Pancreas (tissue), 10 donors: ENCODE data around the gene DEF6. TPM values are rescaled to one million over a fixed set of nuclear protein-coding genes. Genes with fewer than 3 reads are reported as not detected.

Experiments used
- ATAC-seq, 4 donors: fragments of 200-7000 bp; cut with Tn5 transposase; one replicate each; pipeline versions ENCODE4 v1.8.0 to v1.9.1; 2020; ENCODE audit warnings: mild to moderate bottlenecking in 4 of 4, moderate library complexity in 4 of 4
- DNase-seq, 6 donors: peaks; one replicate each; pipeline ENCODE4 v3.0.0-alpha.2; 2020
- FAIRE-seq: peaks from 2 replicates; lab custom pipeline; 2012; peaks lifted over from hg19 to GRCh38; lab: Jason Lieb, UNC
- H3K27ac ChIP-seq, 4 donors: fragments of 200-600 bp; sonication (generic); 1 replicate in 3 of 4; 2 replicates in 1 of 4; pipeline versions ENCODE4 v1.5.0 to v1.8.0; 2020
- H3K27me3 ChIP-seq, 4 donors: fragments of 200-600 bp; one replicate each; pipeline ENCODE4 v1.8.0; 2021
- H3K36me3 ChIP-seq, 3 donors: fragments of 200-600 bp; sonication (generic) in 1 of 3; one replicate each; pipeline versions ENCODE4 v1.5.0 to v1.8.0; 2020 to 2021
- H3K4me1 ChIP-seq, 3 donors: fragments of 200-600 bp; one replicate each; pipeline ENCODE4 v1.8.0; 2021
- H3K4me3 ChIP-seq, 4 donors: fragments of 200-600 bp; sonication (generic) in 2 of 4; one replicate each; pipeline versions ENCODE4 v1.5.0 to v1.8.0; 2020 to 2021
- H3K9me3 ChIP-seq, 4 donors: fragments of 200-600 bp; one replicate each; pipeline ENCODE4 v1.8.0; 2021
- CTCF ChIP-seq, 4 donors: fragments of 200-600 bp; sonication (generic) in 3 of 4; IDR thresholded peaks; one replicate each; pipeline versions ENCODE4 v1.5.0 to v1.8.0; 2021; ENCODE audit warnings: antibody characterized with exemption in 4 of 4
- WGBS, 2 donors: extraction: QIAGEN DNeasy Blood & Tissue Kit; methylation state at CpG; one replicate each; pipeline ENCODE4 v1.1.7; 2013; 5-methylcytosine and 5-hydroxymethylcytosine counted together
- intact Hi-C, 3 donors: fragments of 100-400 bp; cut with DNase I; formaldehyde crosslinking; loops; one replicate each; pipeline versions ENCODE4 v1.11.1 to v1.14.2; 2022
- polyA plus RNA-seq, 2 donors: library from polyadenylated mRNA; stranded (reverse); fragments of 200-250 nt; gene quantifications; one replicate each; pipeline ENCODE4 v1.2.3, GENCODE V29; 2013
- total RNA-seq, 6 donors: library from RNA; stranded (reverse); fragmentation: NEBNext Ultra II Directional in 4 of 6; extraction: Animal tissue kit (Norgen Biotek cat#: 25700) in 4 of 6; gene quantifications; one replicate each; pipeline versions ENCODE4 v1.2.1 to v1.2.4, GENCODE V29; 2021 to 2023
- donor health status: healthy with polysubstance abuse.
- donor health status: DM: no; HTN: no; CAD: no; lungs with moderate emphysema.
- donor health status: DM: no; HTN: no; CAD: no.
- donor health status: control.
- donor health status: control.
- donor health status: Bipolar disorder and iron deficiency.
- donor health status: DM: yes; HTN: yes; CAD: no.
- donor health status: DM: no; HTN: no; CAD: no.
- donor health status: DM: no; HTN: no; CAD: no.
- donor health status: DM: yes; HTN: yes; CAD: no.

The DEF6 gene
- total and polyA plus RNA-seq, 8 donors = 9.4 to 40.6 (median 13.6) TPM

- DNase-seq = no peak
- H3K9me3 ChIP-seq = no peaks in the 10 kb centered on the region
- H3K27ac ChIP-seq = peak overlapping the region in 2 of 4 donors; percentile 14 to 68
- intact Hi-C loops = no loop called here
- H3K4me1 ChIP-seq = peaks cover 0 to 10% (median 0%) of the 10 kb centered on the region in 3 donors
- peak overlapping the region; percentile 47 to 79 (median 61) for H3K4me3 ChIP-seq
- H3K36me3 ChIP-seq = peaks cover 0 to 5% (median 0%) of the 10 kb centered on the region in 3 donors
- FAIRE-seq = no peak
- H3K27me3 ChIP-seq = no peaks in the 10 kb centered on the region
- 77 to 83% methylated on average over 6 of the region's 6 CpGs for WGBS, 2 donors
- ATAC-seq = no peak
- no peak for TF ChIP-seq CTCF (IDR thresholded peaks at IDR 0.05)
Measured at GRCh38 chr6:35298625-35299140, 1.1 kb downstream of the DEF6 start.

GRCh38 chr6:35299674-35300073 is 2.1 kb downstream of the DEF6 start:
- ATAC-seq (no peak), DNase-seq (no peak), FAIRE-seq (no peak)
- Histone ChIP-seq H3K4me1 (peaks cover 0 to 10% (median 0%) of the 10 kb centered on the region in 3 donors), H3K9me3 (no peaks in the 10 kb centered on the region), H3K4me3 (no peak overlapping the region), H3K36me3 (peaks cover 0 to 5% (median 0%) of the 10 kb centered on the region in 3 donors), H3K27ac (no peak overlapping the region), H3K27me3 (no peaks in the 10 kb centered on the region)
- intact Hi-C loops = no loop called here
- 90 to 96% methylated on average over 4 of the region's 4 CpGs for WGBS, 2 donors
- no peak for TF ChIP-seq CTCF (IDR thresholded peaks at IDR 0.05)

GRCh38 chr6:35300848-35301247 is 3.2 kb downstream of the DEF6 start:
- intact Hi-C loops = no loop called here
- TF ChIP-seq CTCF (IDR thresholded peaks at IDR 0.05) = no peak
- ATAC-seq (no peak), FAIRE-seq (no peak), DNase-seq (no peak)
- Histone ChIP-seq H3K9me3 (no peaks in the 10 kb centered on the region), H3K27ac (no peak overlapping the region), H3K4me1 (peaks cover 0 to 10% (median 0%) of the 10 kb centered on the region in 3 donors), H3K4me3 (no peak overlapping the region), H3K27me3 (no peaks in the 10 kb centered on the region), H3K36me3 (no peaks in the 10 kb centered on the region)

- peak overlapping the region in 1 of 4 donors; percentile 33 for H3K27ac ChIP-seq
- no peak overlapping the region for H3K4me3 ChIP-seq
- peak in 3 of 4 donors; percentile 44 to 56 (median 45) for ATAC-seq
- no peaks in the 10 kb centered on the region for H3K9me3 ChIP-seq
- TF ChIP-seq CTCF (IDR thresholded peaks at IDR 0.05) = no peak
- peaks cover 0 to 5% (median 0%) of the 10 kb centered on the region in 3 donors for H3K4me1 ChIP-seq
- no peak for FAIRE-seq
- H3K27me3 ChIP-seq = no peaks in the 10 kb centered on the region
- intact Hi-C loops = no loop called here
- peak in 1 of 6 donors; percentile 52 for DNase-seq
- H3K36me3 ChIP-seq = no peaks in the 10 kb centered on the region
- 65 to 66% methylated on average over 6 of the region's 6 CpGs for WGBS, 2 donors
Measured at GRCh38 chr6:35302604-35303241, 5.1 kb downstream of the DEF6 start.

GRCh38 chr6:35304299-35304698 is 6.7 kb downstream of the DEF6 start:
- H3K4me1 ChIP-seq = no peaks in the 10 kb centered on the region
- H3K27me3 ChIP-seq = no peaks in the 10 kb centered on the region
- H3K27ac ChIP-seq = no peak overlapping the region
- no peaks in the 10 kb centered on the region for H3K9me3 ChIP-seq
- no peaks in the 10 kb centered on the region for H3K36me3 ChIP-seq
- 62 to 73% methylated on average over 1 of the region's 1 CpG for WGBS, 2 donors
- DNase-seq (no peak), ATAC-seq (no peak), FAIRE-seq (no peak)
- no peak overlapping the region for H3K4me3 ChIP-seq
- no peak for TF ChIP-seq CTCF (IDR thresholded peaks at IDR 0.05)
- intact Hi-C loops = no loop called here
